HG03378 (cell line): ENCODE data around the gene GPX4.
A peak's percentile ranks its signal among the peaks of the same experiment; 100 is the strongest.

Experiments used
- ATAC-seq: cut with Tn5 transposase; IDR thresholded peaks from one replicate; pipeline ENCODE4 v1.9.1; 2021; ENCODE audit warnings: mild to moderate bottlenecking, moderate library complexity; ENCODE audit not compliant: unreplicated experiment

GPX4 gene

DNA sequence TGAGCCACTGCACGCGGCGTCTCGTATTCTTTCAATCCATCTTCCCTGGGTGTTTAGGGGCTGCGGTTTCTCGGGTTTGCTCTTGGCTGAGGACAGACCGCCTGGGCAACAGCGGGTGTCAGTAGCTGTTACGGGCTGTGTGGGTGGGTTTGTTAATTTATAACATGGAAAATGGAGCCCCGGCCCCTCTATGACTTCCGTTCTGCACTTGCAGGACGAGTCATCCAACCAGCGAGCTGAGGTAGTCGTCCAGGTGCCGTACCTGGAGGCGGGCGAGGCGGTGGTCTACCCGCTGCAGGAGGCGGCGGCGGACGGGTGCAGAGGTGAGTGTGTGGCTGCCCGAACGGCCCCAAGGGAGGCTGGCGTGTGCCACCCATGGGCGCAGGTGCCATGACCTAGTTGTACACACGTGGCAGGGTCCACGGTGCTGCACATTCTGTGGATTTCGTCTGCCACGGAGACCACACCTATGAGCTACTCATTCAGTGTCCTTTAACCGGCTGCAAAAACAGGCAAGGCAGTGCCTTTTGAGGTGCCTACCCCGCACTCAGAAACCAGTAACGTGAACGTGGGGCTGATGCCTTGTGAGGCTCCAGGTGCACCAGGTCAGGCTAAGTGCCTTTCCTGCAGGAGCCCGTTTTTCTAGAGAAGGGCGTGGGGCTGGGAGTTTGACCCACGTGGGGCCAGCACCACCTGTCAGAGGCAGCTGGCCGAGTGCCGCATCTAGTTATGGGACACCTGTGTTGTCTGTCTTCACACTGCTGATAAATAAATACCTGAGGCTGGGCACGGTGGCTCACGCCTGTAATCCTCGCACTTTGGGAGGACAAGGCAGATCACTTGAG, 19.5 kb upstream of the GPX4 start:
- no peak for ATAC-seq

DNA sequence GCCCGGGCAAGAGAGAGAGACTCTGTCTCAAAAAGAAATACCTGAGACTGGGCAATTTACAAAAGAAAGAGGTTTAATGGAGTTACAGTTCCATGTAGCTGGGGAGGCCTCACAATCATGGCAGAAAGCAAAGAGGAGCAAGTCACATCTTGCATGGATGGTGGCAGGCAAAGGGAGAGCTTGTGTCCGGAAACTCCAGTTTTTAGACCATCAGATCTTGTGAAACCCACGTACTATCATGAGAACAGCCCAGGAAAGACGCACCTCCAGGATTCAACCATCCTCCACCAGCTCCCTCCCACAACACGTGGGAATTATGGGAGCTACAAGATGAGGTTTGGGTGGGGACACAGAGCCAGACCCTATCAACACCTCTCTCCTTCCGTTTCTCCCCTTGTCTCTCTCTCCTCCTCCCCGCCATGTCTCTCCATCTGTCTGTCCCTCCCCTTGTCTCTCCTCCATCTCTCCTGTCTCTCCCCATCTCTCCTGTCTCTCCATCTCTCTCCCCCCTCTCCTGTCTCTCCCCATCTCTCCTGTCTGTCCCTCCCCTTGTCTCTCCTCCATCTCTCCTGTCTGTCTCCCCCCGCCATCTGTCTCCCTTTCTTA, 18.6 kb upstream of the GPX4 start:
- ATAC-seq = no peak

DNA sequence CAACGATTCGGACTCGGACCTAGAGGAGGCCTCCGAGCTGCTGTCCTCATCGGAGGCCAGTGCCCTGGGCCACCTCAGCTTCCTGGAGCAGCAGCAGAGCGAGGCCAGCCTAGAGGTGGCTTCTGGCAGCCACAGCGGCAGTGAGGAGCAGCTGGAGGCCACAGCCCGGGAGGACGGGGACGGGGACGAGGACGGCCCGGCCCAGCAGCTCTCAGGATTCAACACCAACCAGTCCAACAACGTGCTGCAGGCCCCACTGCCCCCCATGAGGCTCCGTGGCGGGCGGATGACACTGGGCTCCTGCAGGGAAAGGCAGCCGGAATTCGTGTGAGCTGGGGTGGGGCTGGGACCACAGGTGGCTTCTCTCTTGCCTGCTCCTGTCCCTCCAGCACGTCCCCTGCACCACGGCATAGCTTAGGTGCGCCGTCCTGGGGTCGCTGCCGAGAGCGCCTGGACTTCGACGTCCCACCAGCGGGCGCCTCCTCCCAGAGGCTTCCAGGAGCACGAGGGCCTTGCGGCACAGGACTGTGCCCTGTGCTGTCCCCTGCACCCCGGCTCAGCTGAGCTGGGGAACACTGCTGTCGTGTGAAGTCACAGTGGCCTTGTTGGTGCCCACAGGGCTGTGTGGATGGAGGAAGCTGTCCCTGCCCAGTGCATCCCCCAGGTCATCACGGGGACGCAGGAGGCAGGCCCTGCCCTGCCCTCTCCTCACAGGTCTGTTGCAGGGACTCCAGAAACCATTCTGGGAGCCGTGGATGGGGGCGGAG, 17.9 kb upstream of the GPX4 start:
- no peak for ATAC-seq

DNA sequence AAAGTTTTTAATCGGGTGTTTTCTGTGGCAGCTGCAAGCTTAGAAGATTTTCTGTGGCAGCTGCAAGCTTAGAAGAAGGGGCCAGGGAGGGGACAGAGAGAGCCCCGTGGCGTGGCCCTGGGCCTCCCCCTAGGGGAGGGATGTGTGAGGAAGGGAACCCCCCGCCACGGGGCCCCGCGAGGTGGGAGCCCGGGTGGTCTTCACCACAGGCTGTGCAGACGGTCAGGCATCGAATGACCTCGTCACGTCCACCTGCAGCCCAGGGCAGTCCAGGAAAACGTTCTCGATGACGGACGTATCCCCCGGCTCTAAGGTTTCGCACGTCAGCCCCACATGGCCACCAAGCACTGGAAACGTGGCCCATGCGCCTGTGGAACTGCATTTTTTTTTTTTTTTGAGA, 17.2 kb upstream of the GPX4 start:
- no peak for ATAC-seq

DNA sequence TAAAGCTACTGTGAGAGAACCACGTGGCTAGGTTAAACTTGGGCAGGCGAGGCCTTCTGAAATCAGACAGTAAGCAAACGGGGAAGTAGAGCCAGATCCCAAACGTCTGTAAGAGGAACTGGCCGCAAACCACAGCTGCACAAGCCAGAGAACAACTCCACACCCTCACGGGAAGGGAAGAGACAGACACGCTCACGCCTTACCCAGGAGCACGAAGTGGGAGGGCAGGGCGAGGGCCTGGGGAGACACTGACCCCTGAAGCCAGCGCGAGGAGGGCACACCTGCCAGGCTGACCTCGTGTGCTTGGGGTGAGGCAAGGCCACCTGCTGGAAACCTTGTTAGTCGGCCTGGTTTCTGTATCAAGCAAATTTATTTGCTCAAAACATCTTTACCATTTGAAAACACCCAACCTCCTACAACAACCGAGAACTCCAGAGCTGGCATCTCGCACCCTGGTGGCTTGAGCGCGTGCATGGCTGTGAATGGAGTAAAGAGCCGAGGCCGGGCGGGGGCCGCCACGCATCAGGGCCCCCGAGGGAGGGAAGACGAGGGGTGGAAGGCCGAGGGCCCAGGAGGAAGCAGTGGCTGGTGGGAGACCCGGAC, 15.9 kb upstream of the GPX4 start:
- no peak for ATAC-seq

DNA sequence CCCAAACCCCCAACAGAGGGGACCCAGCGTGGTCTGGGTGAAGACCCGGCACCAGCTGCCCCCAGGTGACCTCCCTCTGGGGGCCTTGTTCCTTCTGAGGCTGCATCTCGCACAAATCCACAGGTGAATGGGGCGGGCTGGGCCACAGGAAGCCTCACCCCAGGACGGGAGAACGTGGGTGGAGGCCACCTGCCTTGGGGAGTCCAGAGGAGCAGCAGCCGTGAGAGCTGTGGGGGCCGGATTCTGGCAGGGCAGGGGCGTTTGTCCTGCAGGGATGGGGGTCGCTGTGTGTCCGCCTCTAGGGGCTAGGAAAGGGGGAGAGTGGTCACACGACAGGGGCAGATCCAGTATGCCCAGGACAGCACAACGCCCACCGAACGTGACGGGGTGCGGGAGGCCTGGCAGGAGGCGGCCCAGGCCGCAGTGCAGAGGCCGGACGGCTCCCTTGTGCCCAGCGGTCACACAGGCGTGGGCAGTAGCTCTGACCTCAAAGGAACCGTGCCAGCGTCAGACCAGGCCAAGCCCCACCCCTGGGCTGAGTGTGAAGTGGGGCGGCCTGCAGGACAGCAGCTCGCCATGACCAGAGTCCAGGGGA, 15.3 kb upstream of the GPX4 start:
- no peak for ATAC-seq

DNA sequence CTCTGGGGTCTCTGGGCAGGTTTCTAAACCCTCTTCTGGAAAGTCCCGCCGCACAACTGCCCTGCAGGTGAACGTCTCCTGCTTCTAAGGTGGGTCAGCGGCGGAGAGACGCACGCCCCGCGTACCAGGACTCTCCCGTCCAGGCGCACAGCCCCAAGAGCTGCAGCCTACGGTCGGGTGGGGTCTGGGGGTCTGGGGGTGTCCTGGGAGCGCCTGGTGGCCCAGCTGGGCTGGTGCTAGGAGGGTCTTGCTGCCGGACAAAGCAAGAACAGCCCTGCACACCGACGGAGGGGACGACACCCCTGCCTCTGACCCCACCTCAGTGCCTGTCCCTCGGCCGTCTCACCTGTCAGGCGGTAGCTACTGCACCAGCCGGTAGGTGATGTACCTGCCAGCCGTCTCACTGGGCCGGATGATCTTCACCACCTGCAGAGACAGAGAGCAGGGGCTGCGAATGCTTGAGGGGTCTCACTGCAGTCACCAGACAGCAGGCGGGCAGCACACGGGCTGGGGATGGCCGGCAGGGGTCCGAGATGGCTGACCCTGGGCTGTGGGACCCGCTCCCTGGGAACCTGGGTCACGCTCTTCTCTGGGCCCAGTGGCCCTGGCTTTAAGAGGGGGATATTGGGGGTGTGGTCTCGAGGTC, 14.5 kb upstream of the GPX4 start:
- no peak for ATAC-seq

DNA sequence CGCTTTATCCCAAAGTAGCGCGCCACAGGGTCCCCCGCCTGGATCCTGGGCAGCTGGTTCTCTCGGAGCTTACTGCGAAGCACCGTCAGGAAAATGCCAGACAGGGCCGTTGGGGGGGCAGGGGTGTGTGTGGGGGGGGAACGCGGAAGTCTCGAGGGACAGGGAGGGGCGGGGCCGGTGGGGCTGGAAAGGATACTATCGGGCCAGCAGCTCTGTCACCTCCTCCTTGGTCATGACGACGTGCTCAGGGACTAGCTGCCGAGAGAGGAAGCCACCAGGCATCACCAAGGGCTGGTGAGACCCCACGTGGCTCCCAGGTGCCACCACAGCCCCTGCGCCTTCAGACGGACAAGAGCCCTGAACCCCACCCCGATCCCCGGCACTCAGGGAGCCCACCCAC, 13.9 kb upstream of the GPX4 start:
- no peak for ATAC-seq

DNA sequence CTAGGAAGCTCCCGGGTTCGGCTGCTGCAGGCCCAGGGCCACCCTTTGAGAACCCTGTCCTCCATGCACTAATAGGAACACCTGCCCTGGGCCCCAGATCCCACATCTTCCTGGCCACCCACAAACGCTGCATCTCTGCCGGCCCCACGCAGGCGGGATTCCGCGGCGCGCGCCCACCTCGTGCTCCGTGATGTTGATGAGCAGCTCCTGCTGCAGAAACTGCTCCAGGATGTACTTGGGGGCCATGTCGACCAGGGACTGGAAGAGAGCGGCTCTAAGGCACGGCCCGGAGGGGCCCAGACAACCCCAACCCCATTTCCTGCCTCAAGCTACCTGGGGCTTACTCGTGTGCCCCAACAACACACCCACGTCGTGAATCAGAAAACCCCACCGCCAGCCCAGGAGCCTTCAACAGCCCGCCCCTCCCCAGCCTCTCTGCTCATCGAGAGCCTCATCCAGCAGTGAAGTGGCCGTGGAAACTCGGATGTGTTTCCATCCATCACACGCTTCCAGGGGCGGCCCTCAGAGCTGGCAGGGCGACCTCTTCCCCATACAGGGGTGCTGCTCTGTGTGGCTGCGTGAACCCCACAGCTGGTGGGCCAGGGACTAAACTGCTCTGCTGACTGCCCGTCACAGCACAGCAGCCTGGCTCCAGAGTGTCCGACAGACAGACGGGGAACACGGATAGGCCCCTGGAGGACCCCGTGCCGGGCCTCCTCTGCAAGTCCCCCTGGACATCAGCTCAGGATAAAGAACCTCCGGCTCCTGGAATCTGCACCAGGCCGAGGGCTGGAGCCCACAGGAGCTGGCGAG, 12.9 kb upstream of the GPX4 start:
- ATAC-seq = no peak

DNA sequence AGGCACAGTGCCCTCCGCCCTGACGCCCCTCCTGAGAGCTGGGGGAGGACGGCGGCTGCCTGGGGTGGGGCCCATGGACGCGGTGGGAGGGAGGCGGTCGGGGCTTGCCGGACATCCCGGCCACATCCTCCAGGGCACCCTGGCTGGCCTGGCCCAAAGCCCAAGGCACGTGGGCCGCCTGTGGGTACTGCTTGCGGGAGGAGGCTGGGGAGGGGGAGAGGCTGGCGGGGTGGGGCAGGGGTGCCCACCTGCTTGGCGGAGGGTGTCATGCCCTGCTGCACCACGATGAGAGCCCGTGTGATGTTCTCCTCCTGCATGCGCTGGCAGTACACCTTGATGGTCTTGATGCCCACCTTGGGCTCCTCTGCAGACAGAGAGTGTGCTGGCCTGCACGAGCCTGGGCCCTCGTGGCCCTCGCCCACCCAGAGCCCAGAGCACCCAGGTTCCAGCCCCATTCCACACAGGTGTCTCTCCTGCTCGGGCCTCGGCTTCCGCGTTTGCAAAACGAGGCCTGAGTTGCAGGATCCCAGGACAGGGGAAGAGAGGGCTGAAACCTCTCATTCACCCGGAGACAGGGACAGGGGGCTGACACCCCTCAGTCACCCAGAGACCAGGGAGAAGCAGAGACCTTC, 12.1 kb upstream of the GPX4 start:
- ATAC-seq = no peak

DNA sequence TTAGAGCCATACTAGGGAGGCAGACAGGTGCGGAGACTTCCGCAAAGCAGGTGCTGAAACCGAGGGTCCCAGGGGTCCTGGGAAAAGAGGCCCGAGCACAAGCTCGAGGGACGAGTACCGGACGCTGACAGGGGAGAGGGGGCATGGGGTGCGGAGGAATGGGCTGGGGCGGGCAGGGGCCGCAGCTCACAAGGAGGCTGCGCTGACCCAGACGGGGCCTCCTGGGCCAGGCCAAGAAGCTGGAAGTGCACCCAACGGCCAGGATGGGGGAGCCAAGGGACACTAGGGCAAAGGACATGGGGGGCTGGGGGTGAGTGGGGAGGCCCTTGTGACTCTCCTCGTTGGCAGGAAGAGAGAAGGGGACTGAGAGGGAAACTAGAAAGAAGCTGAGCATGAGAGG, 10.5 kb upstream of the GPX4 start:
- no peak for ATAC-seq

DNA sequence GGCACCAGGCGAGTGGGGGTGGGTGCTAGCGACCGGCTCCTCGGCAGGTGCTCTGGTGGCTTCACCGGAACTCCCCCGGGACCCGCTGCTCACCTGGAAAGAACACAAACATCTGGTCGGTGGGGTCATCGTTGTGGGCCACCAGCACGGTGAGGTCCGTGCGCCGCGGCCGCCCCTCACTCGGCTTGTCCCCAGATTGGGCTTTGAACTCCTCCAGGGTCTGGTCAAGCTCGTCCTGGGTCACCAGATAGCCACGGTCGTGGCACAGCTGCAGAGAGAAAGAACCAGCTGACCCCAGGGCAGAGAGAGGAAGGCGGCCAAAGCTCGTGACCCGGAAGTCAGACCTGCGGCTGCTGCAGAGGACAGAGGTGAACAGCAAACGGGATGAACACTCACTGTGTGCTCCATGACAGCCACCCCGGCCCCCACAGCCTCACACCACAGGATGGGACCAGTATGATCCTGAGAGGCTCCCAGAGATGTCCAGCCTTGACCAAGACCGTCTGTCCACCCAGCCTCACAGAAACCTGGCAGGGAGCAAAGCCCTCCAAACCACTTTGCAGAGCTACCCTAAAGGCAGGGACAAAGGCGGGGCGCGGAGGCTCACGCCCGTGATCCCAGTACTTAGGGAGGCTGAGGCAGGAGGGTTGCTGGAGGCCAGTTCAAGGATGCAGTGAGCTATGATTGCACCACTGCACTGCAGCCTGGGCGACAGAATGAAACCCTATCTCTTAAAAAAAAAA, 9.8 kb upstream of the GPX4 start:
- ATAC-seq = no peak

DNA sequence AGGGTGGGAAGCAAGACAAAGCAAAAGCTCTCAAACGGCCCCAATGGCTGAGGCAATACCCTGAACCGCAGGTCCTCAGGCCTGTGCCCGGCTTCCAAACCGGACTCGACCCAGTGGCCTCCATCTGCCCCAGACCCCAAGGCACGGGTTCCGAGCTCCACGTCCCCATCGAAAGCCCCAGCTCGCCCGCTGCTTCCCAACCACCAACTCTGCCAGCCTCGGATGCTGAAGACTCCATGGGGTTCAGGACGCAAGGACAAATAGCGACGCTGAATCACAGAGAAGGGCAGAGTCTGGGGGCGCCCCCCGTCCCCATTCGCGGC, 9.2 kb upstream of the GPX4 start:
- no peak for ATAC-seq

DNA sequence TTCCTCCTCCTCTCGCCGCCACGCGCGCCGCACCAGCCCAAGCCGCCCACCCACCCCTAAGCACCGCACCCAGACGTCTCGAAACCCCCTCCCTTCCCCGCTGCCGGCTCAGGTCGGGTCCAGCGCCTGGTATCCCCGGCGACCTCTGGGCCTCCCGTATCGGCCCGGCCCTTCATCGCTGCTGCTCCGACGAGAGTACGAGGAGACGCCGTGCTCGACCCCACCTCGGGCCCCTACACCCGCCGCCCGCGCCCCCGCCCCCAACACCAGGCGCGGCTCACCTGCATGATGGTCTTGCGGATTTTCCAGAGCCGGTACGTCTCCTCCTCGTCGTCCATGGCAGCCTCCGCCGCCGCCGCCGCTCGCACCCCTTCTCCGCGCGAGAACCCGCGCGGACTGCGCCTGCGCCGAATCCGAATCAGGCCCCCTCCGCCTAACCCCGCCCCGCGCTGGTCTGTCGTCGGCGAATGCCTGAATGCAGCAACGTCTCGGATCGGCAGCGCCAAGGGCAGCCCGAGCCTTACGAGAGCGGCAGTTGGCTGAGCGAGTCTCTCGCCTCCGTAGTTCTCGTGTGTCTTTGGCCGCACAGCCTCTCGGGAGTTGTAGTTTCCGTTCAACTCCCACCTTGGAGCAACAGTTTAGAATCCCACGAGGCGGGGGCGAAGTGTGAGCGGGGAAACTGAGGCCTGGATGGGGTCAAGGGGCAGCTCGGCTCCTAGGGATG, 8.7 kb upstream of the GPX4 start, which contains the start of gene POLR2E:
Gene POLR2E, minus strand, starts transcription at position 398 of the 724 bp plus-strand sequence. Its CDS starts 60 bp downstream, at position 338.
- ATAC-seq = peak; percentile 74

DNA sequence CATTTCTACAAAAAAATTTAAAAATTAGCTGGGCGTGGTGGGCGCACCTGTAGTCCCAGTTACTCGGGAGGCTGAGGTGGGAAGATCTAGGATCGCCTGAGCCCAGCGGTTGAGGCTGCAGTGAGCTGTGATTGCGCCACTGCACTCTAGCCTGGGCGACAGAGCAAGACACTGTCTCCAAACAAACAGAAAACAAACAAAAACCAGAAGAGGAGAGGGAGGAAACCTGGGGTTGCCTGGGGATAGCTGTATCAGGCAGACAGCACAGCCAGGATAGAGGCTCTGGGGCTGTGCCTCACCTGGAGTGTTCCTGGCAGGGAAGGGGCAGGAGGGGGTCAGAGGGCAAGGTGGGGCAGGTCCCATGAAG, 6.0 kb upstream of the GPX4 start:
- ATAC-seq = no peak

DNA sequence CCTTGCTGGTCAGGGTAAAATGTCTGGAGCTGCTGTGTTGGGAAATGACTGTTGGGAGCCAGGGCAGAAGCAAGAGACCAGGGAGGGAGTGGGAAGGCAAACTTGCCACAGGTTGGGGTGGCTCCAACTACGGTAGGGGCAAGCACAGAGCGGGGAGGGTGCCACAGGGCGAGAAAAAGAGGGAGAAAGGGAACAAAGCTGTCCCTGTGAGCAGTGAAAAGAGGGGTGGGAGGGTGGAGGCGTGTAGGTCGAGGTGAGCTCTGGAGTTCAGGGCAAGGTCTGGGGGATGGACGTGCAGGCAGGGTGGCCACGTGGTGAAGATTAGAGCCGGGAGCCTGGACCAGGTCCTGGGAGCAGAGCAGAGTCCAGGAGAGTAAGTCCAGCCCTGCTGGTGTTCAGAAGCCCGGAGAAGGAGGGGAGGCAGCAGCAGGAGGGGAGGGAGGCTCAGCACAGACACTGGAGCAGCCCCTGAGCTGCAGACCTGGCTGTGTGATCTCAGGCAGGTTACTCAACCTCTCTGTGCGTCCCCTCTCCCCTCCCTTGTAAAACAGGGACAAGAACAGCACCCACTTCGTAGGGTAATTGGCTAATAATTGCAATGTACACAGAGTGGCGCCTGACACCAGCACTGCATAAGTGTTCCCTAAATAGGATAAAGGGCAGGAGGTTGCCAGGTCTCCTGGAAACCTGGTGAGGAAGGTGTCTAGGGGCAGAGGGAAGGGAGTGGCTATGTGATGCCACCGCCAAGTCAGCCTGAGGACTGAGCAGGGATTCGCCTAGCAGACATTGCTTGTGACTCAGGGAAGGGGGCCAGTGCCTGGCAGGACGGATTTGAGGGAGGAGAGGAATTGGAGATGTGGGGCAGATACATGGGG, 5.4 kb upstream of the GPX4 start:
- no peak for ATAC-seq

DNA sequence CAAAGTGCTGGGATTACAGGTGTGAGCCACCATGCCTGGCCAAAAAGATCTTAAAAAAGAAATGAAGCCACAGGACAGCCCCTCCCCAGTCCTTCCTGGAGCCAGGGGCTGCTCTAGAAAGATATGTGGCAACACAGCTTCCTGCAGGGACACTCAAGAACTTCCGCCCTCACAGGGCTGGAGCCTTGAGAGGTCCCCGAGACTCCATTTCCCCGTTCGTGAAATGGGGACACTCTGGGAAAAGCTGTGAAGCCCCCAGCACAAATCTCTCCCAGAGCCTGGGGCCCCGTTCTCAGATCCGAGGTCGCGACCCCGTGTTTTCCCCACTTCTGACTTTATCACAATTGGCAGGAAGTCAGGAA, 2.5 kb upstream of the GPX4 start:
- no peak for ATAC-seq
